HepG2 (cell line): ENCODE measurements around the gene EMC9. TPM values are rescaled to one million over a fixed set of nuclear protein-coding genes. Genes with fewer than 3 reads are reported as not detected.

Experiments used
- CCDC6 ChIP-seq: sonication (generic); formaldehyde crosslinking; IDR thresholded peaks from 2 replicates; pipeline ENCODE4 v1.8.1; 2022; ENCODE audit warnings: mild to moderate bottlenecking, missing genetic modification reagents, moderate library complexity
- EP300 ChIP-seq, 3 experiments: sonication (generic) in 1 of 3; formaldehyde crosslinking in 1 of 3; IDR thresholded peaks; 2 replicates each; pipeline versions ENCODE4 v1.5.1 to v1.6.1; 2011 to 2020; ENCODE audit warnings: low read depth in 2 of 3, low read length in 2 of 3, borderline replicate concordance in 1 of 3, improper control_type of control experiment in 1 of 3, mild to moderate bottlenecking in 1 of 3, missing genetic modification reagents in 1 of 3, moderate library complexity in 1 of 3
- FOXO4 ChIP-seq: sonication (generic); formaldehyde crosslinking; conservative IDR thresholded peaks from 2 replicates; pipeline ENCODE4 v1.8.1; 2023; ENCODE audit warnings: missing genetic modification reagents
- MTF2 ChIP-seq: sonication (generic); formaldehyde crosslinking; IDR thresholded peaks from 2 replicates; pipeline ENCODE4 v1.5.0; 2020; ENCODE audit warnings: missing genetic modification reagents, borderline replicate concordance
- NFYC ChIP-seq: IDR thresholded peaks from 2 replicates; pipeline ENCODE4 v1.6.1; 2016; ENCODE audit warnings: missing genetic modification reagents, missing compliant biosample characterization
- REPIN1 ChIP-seq: sonication (generic); formaldehyde crosslinking; IDR thresholded peaks from 2 replicates; pipeline ENCODE4 v1.8.0; 2022; ENCODE audit warnings: missing genetic modification reagents, low read depth, mild to moderate bottlenecking, borderline replicate concordance
- RFX1 ChIP-seq: fragments of 450-650 bp; IDR thresholded peaks from 2 replicates; pipeline ENCODE4 v1.6.1; 2017
- SMAD1 ChIP-seq: sonication (generic); formaldehyde crosslinking; IDR thresholded peaks from 2 replicates; pipeline ENCODE4 v1.4.0; 2020; ENCODE audit warnings: missing genetic modification reagents, low read depth, mild to moderate bottlenecking, borderline replicate concordance
- ZKSCAN1 ChIP-seq: fragments of 150-350 bp; IDR thresholded peaks from 2 replicates; pipeline ENCODE4 v1.6.1; 2014; ENCODE audit warnings: low read length
- ZNF280D ChIP-seq: sonication (generic); formaldehyde crosslinking; IDR thresholded peaks from 2 replicates; pipeline ENCODE4 v1.5.1; 2020; ENCODE audit warnings: mild to moderate bottlenecking, missing genetic modification reagents
- ZNF749 ChIP-seq: sonication (generic); formaldehyde crosslinking; IDR thresholded peaks from 2 replicates; pipeline ENCODE4 v1.8.0; 2022; ENCODE audit warnings: mild to moderate bottlenecking, missing genetic modification reagents, moderate library complexity, borderline replicate concordance
- ZXDC ChIP-seq: sonication (generic); formaldehyde crosslinking; IDR thresholded peaks from 2 replicates; pipeline ENCODE4 v1.5.0; 2020; ENCODE audit warnings: mild to moderate bottlenecking, missing genetic modification reagents
- polyA plus RNA-seq, 8 experiments: library from polyadenylated mRNA; depleted of rRNA in 3 of 8; stranded (reverse) in 7 of 8; unstranded in 1 of 8; fragments of >200 nt; fragmentation: Illumina TruSeq in 4 of 8; extraction: Trizol in 4 of 8; gene quantifications; 2 replicates each; pipeline versions ENCODE4 v1.2.1 to v1.2.3, GENCODE V29; 2011 to 2016; ENCODE audit warnings: low read depth in 4 of 8, missing spikeins in 1 of 8, mixed read lengths in 1 of 8; ENCODE audit not compliant: insufficient read depth in 1 of 8
- total RNA-seq, 5 experiments: library from RNA; depleted of rRNA; stranded (reverse); fragments of >200 nt; fragmentation: Illumina TruSeq; extraction: Trizol; gene quantifications; 2 replicates each; pipeline ENCODE4 v1.2.3, GENCODE V29; 2016; ENCODE audit warnings: low read depth in 1 of 5
- TF ChIP-seq, protein P1 (sequence below): sonication (generic); formaldehyde crosslinking; IDR thresholded peaks from 2 replicates; pipeline ENCODE4 v1.5.0; 2020; ENCODE audit warnings: missing genetic modification reagents

EMC9 gene
- total and polyA plus RNA-seq, 2 of the 13 experiments (the other 11 are each of a cell fraction or from before 2014, with no cell fraction given), result 60.5 to 78.7 TPM

GRCh38 chr14:24116128-24116814 lies 25.1 kb downstream of the EMC9 start (continued):
- TF ChIP-seq FOXO4 (CRISPR knock-in tag), result 0 out of 2 replicates have a peak, but pooled peaks have one; percentile 78
- no peak for TF ChIP-seq ZXDC (CRISPR knock-in tag)
- TF ChIP-seq NFYC (CRISPR knock-in tag), result no peak
- TF ChIP-seq RFX1, result no peak
- TF ChIP-seq ZKSCAN1, result no peak
- no peak for TF ChIP-seq MTF2 (CRISPR knock-in tag)
- TF ChIP-seq ZNF280D (CRISPR knock-in tag), result 0 out of 2 replicates have a peak, but pooled peaks have one; percentile 39
- TF ChIP-seq, protein P1, sequence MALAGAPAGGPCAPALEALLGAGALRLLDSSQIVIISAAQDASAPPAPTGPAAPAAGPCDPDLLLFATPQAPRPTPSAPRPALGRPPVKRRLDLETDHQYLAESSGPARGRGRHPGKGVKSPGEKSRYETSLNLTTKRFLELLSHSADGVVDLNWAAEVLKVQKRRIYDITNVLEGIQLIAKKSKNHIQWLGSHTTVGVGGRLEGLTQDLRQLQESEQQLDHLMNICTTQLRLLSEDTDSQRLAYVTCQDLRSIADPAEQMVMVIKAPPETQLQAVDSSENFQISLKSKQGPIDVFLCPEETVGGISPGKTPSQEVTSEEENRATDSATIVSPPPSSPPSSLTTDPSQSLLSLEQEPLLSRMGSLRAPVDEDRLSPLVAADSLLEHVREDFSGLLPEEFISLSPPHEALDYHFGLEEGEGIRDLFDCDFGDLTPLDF (CRISPR knock-in tag), result no peak
- no peak for TF ChIP-seq SMAD1
- no peak for TF ChIP-seq CCDC6 (CRISPR knock-in tag)
- no peak for TF ChIP-seq REPIN1 (CRISPR knock-in tag)
- no peak for TF ChIP-seq EP300 (IDR thresholded peaks at IDR 0.05; ENCODE audit: low read depth in 2 of 2, low read length in 2 of 2)
- 0 out of 2 replicates have a peak, but pooled peaks have one; percentile 27 for TF ChIP-seq EP300 (CRISPR knock-in tag; IDR thresholded peaks at IDR 0.05; ENCODE audit: borderline replicate concordance)
- TF ChIP-seq ZNF749, result 0 out of 2 replicates have a peak, but pooled peaks have one; percentile 18
